ENCODE data around the gene OR7A5. TPM values are rescaled to one million over a fixed set of nuclear protein-coding genes. Genes with fewer than 3 reads are reported as not detected.

Gene OR7A5
- polyA plus RNA-seq, 1 of the 3 experiments (the other 2 are of a cell fraction): not detected

DNA sequence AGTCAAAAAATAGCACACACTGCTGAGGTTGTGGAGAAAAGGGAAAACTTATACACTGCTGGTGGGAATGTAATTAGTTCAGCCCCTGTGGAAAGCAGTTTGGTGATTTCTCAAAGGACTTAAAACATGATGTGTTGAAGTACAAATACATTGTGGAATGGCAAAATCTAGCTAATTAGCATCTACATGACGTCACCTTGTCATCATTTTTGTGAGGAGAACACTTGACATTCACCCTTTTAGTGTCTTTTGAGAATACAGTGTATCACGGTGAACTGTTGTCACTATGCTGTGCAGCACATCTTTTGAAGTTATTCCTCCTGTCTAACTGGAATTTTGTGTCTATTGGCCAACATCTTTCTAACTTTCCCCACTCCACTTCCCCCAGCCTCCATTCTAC, 8.2 kb upstream of the OR7A5 start (continued):
- no peak for TF ChIP-seq SIN3A (IDR thresholded peaks at IDR 0.05; ENCODE audit: borderline replicate concordance, low read depth, low read length)

- no peaks in the 10 kb centered on the region for H3K4me1 ChIP-seq (ENCODE audit: control insufficient read depth in 1 of 2, insufficient read depth in 2 of 2, low read depth in 1 of 2, low read length in 1 of 2)
- H3K79me2 ChIP-seq (ENCODE audit: insufficient read depth): no peaks in the 10 kb centered on the region
- no peaks in the 10 kb centered on the region for H3F3A ChIP-seq (replicated peaks; ENCODE audit: insufficient read depth)
- no peaks in the 10 kb centered on the region for H3K9me2 ChIP-seq
- no peaks in the 10 kb centered on the region for H3K36me3 ChIP-seq (replicated peaks in 1 of 2; ENCODE audit: control insufficient read depth in 1 of 2, insufficient read depth in 2 of 2, low read length in 1 of 2)
- ChIA-PET CTCF (no interaction called here), POLR2A (no interaction called here)
- H3K9me3 ChIP-seq: no peaks in the 10 kb centered on the region
- H3K4me2 ChIP-seq: no peak overlapping the region
- DNase-seq: no peak
- H3K4me3 ChIP-seq (ENCODE audit: low read depth in 2 of 2, low read length in 1 of 2): no peak overlapping the region
- no peaks in the 10 kb centered on the region for H4K20me1 ChIP-seq (ENCODE audit: insufficient read depth)
- no peak overlapping the region for H2AFZ ChIP-seq (ENCODE audit: low read depth)
- H3K27me3 ChIP-seq (ENCODE audit: insufficient read depth): peaks cover 9% of the 10 kb centered on the region; the same call in 1 of the 2 replicates
- TF ChIP-seq GABPA (IDR thresholded peaks at IDR 0.05; ENCODE audit: low read depth): no peak
- TF ChIP-seq EP300 (IDR thresholded peaks at IDR 0.05; ENCODE audit: borderline replicate concordance in 1 of 2, low read depth in 1 of 2, low read length in 1 of 2): no peak
- TF ChIP-seq, protein P1, sequence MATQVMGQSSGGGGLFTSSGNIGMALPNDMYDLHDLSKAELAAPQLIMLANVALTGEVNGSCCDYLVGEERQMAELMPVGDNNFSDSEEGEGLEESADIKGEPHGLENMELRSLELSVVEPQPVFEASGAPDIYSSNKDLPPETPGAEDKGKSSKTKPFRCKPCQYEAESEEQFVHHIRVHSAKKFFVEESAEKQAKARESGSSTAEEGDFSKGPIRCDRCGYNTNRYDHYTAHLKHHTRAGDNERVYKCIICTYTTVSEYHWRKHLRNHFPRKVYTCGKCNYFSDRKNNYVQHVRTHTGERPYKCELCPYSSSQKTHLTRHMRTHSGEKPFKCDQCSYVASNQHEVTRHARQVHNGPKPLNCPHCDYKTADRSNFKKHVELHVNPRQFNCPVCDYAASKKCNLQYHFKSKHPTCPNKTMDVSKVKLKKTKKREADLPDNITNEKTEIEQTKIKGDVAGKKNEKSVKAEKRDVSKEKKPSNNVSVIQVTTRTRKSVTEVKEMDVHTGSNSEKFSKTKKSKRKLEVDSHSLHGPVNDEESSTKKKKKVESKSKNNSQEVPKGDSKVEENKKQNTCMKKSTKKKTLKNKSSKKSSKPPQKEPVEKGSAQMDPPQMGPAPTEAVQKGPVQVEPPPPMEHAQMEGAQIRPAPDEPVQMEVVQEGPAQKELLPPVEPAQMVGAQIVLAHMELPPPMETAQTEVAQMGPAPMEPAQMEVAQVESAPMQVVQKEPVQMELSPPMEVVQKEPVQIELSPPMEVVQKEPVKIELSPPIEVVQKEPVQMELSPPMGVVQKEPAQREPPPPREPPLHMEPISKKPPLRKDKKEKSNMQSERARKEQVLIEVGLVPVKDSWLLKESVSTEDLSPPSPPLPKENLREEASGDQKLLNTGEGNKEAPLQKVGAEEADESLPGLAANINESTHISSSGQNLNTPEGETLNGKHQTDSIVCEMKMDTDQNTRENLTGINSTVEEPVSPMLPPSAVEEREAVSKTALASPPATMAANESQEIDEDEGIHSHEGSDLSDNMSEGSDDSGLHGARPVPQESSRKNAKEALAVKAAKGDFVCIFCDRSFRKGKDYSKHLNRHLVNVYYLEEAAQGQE (IDR thresholded peaks at IDR 0.05; ENCODE audit: low read depth, low read length): no peak
- TF ChIP-seq TAF1 (IDR thresholded peaks at IDR 0.05; ENCODE audit: borderline replicate concordance, low read depth, low read length): no peak
- TF ChIP-seq, protein P2, sequence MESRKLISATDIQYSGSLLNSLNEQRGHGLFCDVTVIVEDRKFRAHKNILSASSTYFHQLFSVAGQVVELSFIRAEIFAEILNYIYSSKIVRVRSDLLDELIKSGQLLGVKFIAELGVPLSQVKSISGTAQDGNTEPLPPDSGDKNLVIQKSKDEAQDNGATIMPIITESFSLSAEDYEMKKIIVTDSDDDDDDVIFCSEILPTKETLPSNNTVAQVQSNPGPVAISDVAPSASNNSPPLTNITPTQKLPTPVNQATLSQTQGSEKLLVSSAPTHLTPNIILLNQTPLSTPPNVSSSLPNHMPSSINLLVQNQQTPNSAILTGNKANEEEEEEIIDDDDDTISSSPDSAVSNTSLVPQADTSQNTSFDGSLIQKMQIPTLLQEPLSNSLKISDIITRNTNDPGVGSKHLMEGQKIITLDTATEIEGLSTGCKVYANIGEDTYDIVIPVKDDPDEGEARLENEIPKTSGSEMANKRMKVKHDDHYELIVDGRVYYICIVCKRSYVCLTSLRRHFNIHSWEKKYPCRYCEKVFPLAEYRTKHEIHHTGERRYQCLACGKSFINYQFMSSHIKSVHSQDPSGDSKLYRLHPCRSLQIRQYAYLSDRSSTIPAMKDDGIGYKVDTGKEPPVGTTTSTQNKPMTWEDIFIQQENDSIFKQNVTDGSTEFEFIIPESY (IDR thresholded peaks at IDR 0.05; ENCODE audit: borderline replicate concordance, low read depth): no peak
- TF ChIP-seq CTCF (IDR thresholded peaks at IDR 0.05): no peak
- no peak for TF ChIP-seq EZH2phosphoT487 (IDR thresholded peaks at IDR 0.05; ENCODE audit: borderline replicate concordance, low read depth)
- no peak for TF ChIP-seq SMC3 (IDR thresholded peaks at IDR 0.05; ENCODE audit: low read depth, low read length)
- no peak for TF ChIP-seq CHD2 (IDR thresholded peaks at IDR 0.05; ENCODE audit: low read length, partially characterized antibody)
- TF ChIP-seq, protein P3, sequence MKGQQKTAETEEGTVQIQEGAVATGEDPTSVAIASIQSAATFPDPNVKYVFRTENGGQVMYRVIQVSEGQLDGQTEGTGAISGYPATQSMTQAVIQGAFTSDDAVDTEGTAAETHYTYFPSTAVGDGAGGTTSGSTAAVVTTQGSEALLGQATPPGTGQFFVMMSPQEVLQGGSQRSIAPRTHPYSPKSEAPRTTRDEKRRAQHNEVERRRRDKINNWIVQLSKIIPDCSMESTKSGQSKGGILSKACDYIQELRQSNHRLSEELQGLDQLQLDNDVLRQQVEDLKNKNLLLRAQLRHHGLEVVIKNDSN (IDR thresholded peaks at IDR 0.05; ENCODE audit: borderline replicate concordance, low read depth): no peak
- no peak for TF ChIP-seq TCF12 (IDR thresholded peaks at IDR 0.05)
- H3K27ac ChIP-seq (ENCODE audit: low read depth in 2 of 2, low read length in 1 of 2): no peak overlapping the region
- 0% methylated on average over 1 of the region's 1 CpG for WGBS (ENCODE audit: low lambda C conversion rate)
- no peak overlapping the region for H3K9ac ChIP-seq
Measured at GRCh38 chr19:14840206-14840605, 5.2 kb upstream of the OR7A5 start.
